ENCODE results near the gene SETD5.

Gene SETD5

DNA sequence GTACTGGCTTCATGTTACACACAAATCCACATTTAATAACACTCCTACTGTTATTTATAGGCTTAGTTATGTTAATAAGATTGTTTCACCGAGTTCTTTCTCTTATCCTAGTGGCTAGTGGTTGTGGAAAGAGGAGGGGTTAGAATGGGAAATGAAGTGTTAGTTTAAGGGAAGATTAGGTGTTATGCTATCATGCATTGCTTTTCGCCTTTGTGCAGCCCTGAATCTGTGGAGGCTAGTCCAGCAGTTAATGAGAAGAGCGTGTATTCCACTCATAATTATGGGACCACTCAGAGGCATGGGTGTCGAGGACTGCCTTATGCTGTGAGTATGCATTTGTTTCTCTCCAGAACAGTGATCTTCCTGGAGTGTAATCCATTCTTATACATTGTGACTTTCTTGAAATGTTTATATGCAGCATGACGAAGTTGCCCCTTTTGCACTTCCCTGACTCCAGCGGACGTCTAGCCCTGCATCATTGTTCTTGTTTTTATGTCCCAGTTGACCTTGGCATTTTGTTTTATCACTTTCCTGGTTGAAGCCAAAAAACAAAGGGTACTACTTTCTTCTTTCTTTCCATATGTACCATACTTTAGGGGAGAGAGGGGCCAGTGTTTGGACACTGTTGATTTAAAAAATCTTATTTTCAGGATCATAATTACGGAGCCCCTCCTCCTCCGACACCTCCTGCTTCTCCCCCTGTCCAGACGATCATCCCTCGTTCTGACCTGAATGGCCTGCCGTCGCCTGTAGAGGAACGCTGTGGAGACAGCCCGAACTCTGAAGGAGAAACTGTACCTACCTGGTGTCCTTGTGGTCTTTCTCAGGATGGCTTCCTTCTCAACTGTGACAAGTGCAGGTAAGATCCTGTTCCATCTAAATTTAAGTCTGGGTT is 36.5 kb downstream of the SETD5 start:
- H3K27ac ChIP-seq = no peak overlapping the region
- ChIA-PET CTCF (no interaction called here), POLR2A (ENCODE audit: low non-redundant PET) (no interaction called here)
- TF ChIP-seq, protein P1, sequence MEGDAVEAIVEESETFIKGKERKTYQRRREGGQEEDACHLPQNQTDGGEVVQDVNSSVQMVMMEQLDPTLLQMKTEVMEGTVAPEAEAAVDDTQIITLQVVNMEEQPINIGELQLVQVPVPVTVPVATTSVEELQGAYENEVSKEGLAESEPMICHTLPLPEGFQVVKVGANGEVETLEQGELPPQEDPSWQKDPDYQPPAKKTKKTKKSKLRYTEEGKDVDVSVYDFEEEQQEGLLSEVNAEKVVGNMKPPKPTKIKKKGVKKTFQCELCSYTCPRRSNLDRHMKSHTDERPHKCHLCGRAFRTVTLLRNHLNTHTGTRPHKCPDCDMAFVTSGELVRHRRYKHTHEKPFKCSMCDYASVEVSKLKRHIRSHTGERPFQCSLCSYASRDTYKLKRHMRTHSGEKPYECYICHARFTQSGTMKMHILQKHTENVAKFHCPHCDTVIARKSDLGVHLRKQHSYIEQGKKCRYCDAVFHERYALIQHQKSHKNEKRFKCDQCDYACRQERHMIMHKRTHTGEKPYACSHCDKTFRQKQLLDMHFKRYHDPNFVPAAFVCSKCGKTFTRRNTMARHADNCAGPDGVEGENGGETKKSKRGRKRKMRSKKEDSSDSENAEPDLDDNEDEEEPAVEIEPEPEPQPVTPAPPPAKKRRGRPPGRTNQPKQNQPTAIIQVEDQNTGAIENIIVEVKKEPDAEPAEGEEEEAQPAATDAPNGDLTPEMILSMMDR (conservative IDR thresholded peaks at IDR 0.05; ENCODE audit: low read depth) = no peak
- DNase-seq (ENCODE audit: low spot score) = no peak

DNA sequence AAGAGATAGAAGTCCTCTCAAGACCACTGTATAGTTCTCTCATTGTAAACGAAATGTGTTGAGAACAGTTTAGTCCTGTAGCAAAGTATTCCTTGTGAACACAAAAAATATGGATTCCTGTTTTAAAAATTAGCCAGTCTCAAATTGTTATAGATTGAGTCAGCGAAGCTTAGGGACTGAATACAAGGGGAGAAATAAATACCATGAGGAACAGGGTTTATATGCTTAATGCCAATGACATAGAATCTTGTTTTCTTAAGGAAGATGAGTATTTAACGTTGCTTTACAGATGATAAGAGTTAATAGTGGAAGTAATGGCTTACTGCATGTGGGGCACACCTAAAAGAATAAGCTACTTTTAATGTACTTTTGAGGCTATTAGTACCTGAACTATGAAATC is 37.9 kb downstream of the SETD5 start:
- POLR2A ChIA-PET (ENCODE audit: low non-redundant PET) = no interaction called here
- TF ChIP-seq, protein P1 (conservative IDR thresholded peaks at IDR 0.05; ENCODE audit: low read depth) = no peak
- CTCF ChIA-PET = interaction anchor here (0.6 kb wide), 1 partner anchor 10 kb away, joined by 3 read pairs; no protein-coding TSS in a partner anchor
- H3K27ac ChIP-seq = no peak overlapping the region
- DNase-seq (ENCODE audit: low spot score) = no peak

- no peak overlapping the region for H3K27ac ChIP-seq
- ChIA-PET CTCF (no interaction called here), POLR2A (ENCODE audit: low non-redundant PET) (no interaction called here)
- no peak for DNase-seq (ENCODE audit: low spot score)
- TF ChIP-seq, protein P1 (conservative IDR thresholded peaks at IDR 0.05; ENCODE audit: low read depth) = no peak
Observed at GRCh38 chr3:9439331-9439730, 41.9 kb downstream of the SETD5 start.

- DNase-seq (ENCODE audit: low spot score) = no peak
- CTCF ChIA-PET = no interaction called here
- POLR2A ChIA-PET (ENCODE audit: low non-redundant PET) = no interaction called here
- TF ChIP-seq, protein P1 (conservative IDR thresholded peaks at IDR 0.05; ENCODE audit: low read depth) = no peak
- no peak overlapping the region for H3K27ac ChIP-seq
Observed at GRCh38 chr3:9441501-9442221, 44.2 kb downstream of the SETD5 start.

- no peak overlapping the region for H3K27ac ChIP-seq
- no peak for DNase-seq (ENCODE audit: low spot score)
- ChIA-PET POLR2A (ENCODE audit: low non-redundant PET) (no interaction called here), CTCF (no interaction called here)
- TF ChIP-seq, protein P1 (conservative IDR thresholded peaks at IDR 0.05; ENCODE audit: low read depth) = no peak
Observed at GRCh38 chr3:9448071-9448470, 50.7 kb downstream of the SETD5 start.

DNA sequence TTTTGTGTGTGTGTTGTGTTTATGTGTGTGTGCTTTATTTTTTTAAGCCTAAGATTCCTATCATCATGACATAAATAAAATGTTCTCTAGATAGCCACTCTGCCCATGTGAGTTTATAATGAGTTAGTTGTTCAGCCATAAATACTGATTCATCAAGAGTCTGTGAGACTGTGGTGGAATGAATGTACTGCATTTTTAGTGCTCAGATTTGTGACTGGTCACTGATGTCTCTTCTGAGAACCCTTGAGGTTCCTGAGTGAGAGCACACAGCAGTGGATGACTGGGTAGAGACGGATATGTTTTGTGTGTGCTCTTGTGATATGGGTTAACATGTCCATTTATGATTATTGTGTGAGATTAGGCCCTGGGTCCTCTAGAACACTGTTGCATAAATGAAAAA is 51.2 kb downstream of the SETD5 start:
- no peak for DNase-seq (ENCODE audit: low spot score)
- H3K27ac ChIP-seq = no peak overlapping the region
- ChIA-PET POLR2A (ENCODE audit: low non-redundant PET) (no interaction called here), CTCF (no interaction called here)
- TF ChIP-seq, protein P1 (conservative IDR thresholded peaks at IDR 0.05; ENCODE audit: low read depth) = no peak
